Measurements from ENCODE around the gene ATL1. TPM values are rescaled to one million over a fixed set of nuclear protein-coding genes. Genes with fewer than 3 reads are reported as not detected.

The ATL1 gene
- total RNA-seq: 10 to 100 TPM in 3 of 4 donors, 1 to 10 TPM in 1; 1.5 to 24.3 (median 13.0) TPM

GRCh38 chr14:50559990-50560930 is at the start of gene ATL1:
Gene ATL1 (plus strand): TSS chr14:50560145. CDS start chr14:50560266, 121 bp downstream.
- no peaks in the 10 kb centered on the region for H3K9me3 ChIP-seq

GRCh38 chr14:50510157-50510556 is 49.8 kb upstream of the ATL1 start:
- intact Hi-C loops (cut with DNase I; ENCODE audit: low total_unique reads): no loop called here
- no peaks in the 10 kb centered on the region for H3K4me1 ChIP-seq
- no peaks in the 10 kb centered on the region for H3K9me3 ChIP-seq

More at GRCh38 chr14:50559990-50560930, at the start of gene ATL1:
- intact Hi-C loops (cut with DNase I; ENCODE audit: low total_unique reads): no loop called here
- Histone ChIP-seq H3K4me3 (peak within 1 kb of the TSS; percentile 48 to 76), H3K4me1 (no peaks in the 10 kb centered on the region), H3K36me3 (no peaks in the 10 kb centered on the region), H3K27ac (peak within 1 kb of the TSS; percentile 87 to 92), H3K27me3 (no peaks in the 10 kb centered on the region)
- TF ChIP-seq, protein P1, sequence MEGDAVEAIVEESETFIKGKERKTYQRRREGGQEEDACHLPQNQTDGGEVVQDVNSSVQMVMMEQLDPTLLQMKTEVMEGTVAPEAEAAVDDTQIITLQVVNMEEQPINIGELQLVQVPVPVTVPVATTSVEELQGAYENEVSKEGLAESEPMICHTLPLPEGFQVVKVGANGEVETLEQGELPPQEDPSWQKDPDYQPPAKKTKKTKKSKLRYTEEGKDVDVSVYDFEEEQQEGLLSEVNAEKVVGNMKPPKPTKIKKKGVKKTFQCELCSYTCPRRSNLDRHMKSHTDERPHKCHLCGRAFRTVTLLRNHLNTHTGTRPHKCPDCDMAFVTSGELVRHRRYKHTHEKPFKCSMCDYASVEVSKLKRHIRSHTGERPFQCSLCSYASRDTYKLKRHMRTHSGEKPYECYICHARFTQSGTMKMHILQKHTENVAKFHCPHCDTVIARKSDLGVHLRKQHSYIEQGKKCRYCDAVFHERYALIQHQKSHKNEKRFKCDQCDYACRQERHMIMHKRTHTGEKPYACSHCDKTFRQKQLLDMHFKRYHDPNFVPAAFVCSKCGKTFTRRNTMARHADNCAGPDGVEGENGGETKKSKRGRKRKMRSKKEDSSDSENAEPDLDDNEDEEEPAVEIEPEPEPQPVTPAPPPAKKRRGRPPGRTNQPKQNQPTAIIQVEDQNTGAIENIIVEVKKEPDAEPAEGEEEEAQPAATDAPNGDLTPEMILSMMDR (IDR thresholded peaks at IDR 0.05): no peak
- peak in 1 of 2 donors; percentile 45 for TF ChIP-seq POLR2A (IDR thresholded peaks at IDR 0.05)
- peak; percentile 70 to 73 for DNase-seq

GRCh38 chr14:50512463-50512862 is 47.5 kb upstream of the ATL1 start:
- Histone ChIP-seq H3K36me3 (no peaks in the 10 kb centered on the region), H3K27ac (no peak overlapping the region), H3K27me3 (no peaks in the 10 kb centered on the region), H3K9me3 (no peaks in the 10 kb centered on the region), H3K4me3 (no peak overlapping the region), H3K4me1 (peaks cover 0 to 6% of the 10 kb centered on the region in 2 donors)
- no peak for DNase-seq
- no peak for TF ChIP-seq POLR2A (IDR thresholded peaks at IDR 0.05)
- TF ChIP-seq, protein P1 (IDR thresholded peaks at IDR 0.05): no peak
- intact Hi-C loops (cut with DNase I; ENCODE audit: low total_unique reads): no loop called here

More at GRCh38 chr14:50510157-50510556, 49.8 kb upstream of the ATL1 start:
- no peaks in the 10 kb centered on the region for H3K36me3 ChIP-seq
- H3K27ac ChIP-seq: no peak overlapping the region
- no peaks in the 10 kb centered on the region for H3K27me3 ChIP-seq
- H3K4me3 ChIP-seq: no peak overlapping the region
- TF ChIP-seq POLR2A (IDR thresholded peaks at IDR 0.05): no peak
- TF ChIP-seq, protein P1 (IDR thresholded peaks at IDR 0.05): no peak
- DNase-seq: no peak

DNA sequence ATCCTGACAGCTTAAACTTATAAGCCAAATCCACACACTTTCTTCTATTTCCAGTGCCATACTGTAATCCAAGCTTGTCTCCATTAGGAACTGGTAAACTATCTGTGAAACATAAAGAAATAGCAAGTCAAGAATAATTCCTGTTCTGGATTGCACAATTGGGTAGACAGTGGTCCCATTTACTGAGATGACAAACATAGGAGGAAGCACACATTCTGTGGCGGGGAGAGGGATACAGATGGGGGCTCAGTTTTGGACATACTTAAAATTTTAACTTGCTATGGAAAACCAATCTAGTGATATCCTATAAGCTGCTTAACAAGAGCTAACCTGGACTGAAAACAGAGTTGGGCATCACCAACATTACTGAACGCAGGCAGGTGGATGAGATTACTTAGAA is 43.9 kb upstream of the ATL1 start:
- intact Hi-C loops (cut with DNase I; ENCODE audit: low total_unique reads): no loop called here
- Histone ChIP-seq H3K27me3 (no peaks in the 10 kb centered on the region), H3K27ac (no peak overlapping the region), H3K36me3 (no peaks in the 10 kb centered on the region), H3K9me3 (no peaks in the 10 kb centered on the region), H3K4me3 (no peak overlapping the region), H3K4me1 (peaks cover 0 to 6% of the 10 kb centered on the region in 2 donors)
- DNase-seq: no peak
- TF ChIP-seq, protein P1 (IDR thresholded peaks at IDR 0.05): no peak

All from uterus (tissue), 4 donors.